HL-60 (cell line): ENCODE results near the gene ADAMTS16.
"Not testable (repeated sequence)": the region's sequence is repeated elsewhere in the genome, so short reads cannot be mapped to it uniquely, and the experiment has no call there.

Source experiments
- DNase-seq, 2 experiments: peaks; one replicate each; pipeline ENCODE4 v3.0.0-alpha.2; 2010 to 2020; ENCODE audit warnings: low read depth in 1 of 2, low spot score in 1 of 2
- H3K27ac ChIP-seq: fragments of 250-450 bp; sonication (Bioruptor Pico); replicated peaks from 2 replicates; pipeline ENCODE4 v1.5.1; 2020; ENCODE audit warnings: mild to moderate bottlenecking, moderate library complexity
- H3K27me3 ChIP-seq: fragments of 250-450 bp; sonication (Bioruptor Pico); 2 replicates; pipeline ENCODE4 v1.5.1; 2021; ENCODE audit warnings: mild to moderate bottlenecking, moderate library complexity; ENCODE audit not compliant: insufficient read depth, poor library complexity, severe bottlenecking
- H3K4me3 ChIP-seq: replicated peaks from 2 replicates; pipeline ENCODE4 v1.5.1; 2011; ENCODE audit warnings: mild to moderate bottlenecking, control low read depth, low read length; ENCODE audit not compliant: insufficient read depth
- CTCF ChIP-seq: IDR thresholded peaks from one replicate; pipeline ENCODE4 v1.5.1; 2011; ENCODE audit warnings: low read length, control low read depth, inconsistent platforms; ENCODE audit not compliant: insufficient read depth
- GABPA ChIP-seq: IDR thresholded peaks from 2 replicates; pipeline ENCODE4 v1.6.1; 2012; ENCODE audit warnings: low read depth
- POLR2AphosphoS5 ChIP-seq: IDR thresholded peaks from 2 replicates; pipeline ENCODE4 v1.6.1; 2012; ENCODE audit warnings: low read depth
- REST ChIP-seq: IDR thresholded peaks from 2 replicates; pipeline ENCODE4 v1.6.1; 2012; ENCODE audit warnings: low read depth; ENCODE audit not compliant: insufficient replicate concordance
- SPI1 ChIP-seq: IDR thresholded peaks from 2 replicates; pipeline ENCODE4 v1.6.1; 2012; ENCODE audit warnings: low read depth, mild to moderate bottlenecking, borderline replicate concordance

The ADAMTS16 gene

GRCh38 chr5:5134107-5134506, 6.0 kb upstream of the ADAMTS16 start:
- Histone ChIP-seq H3K27me3 (peaks cover under 1% of the 10 kb centered on the region), H3K27ac (no peak overlapping the region), H3K4me3 (no peak overlapping the region)
- TF ChIP-seq REST (no peak), POLR2AphosphoS5 (no peak), SPI1 (no peak), GABPA (no peak), CTCF (no peak)
- DNase-seq, result no peak

GRCh38 chr5:5135957-5136676, 4.0 kb upstream of the ADAMTS16 start:
- TF ChIP-seq CTCF (no peak), GABPA (no peak), SPI1 (no peak), POLR2AphosphoS5 (no peak), REST (no peak)
- DNase-seq, result no peak
- Histone ChIP-seq H3K27ac (no peak overlapping the region), H3K4me3 (no peak overlapping the region), H3K27me3 (peaks cover 14% of the 10 kb centered on the region)

GRCh38 chr5:5137851-5138250, 2.3 kb upstream of the ADAMTS16 start:
- not testable (repeated sequence) for H3K27ac ChIP-seq, H3K4me3 ChIP-seq, DNase-seq
- peaks cover 17% of the 10 kb centered on the region for H3K27me3 ChIP-seq

GRCh38 chr5:5139336-5139776, 774 bp upstream of the ADAMTS16 start:
- DNase-seq, result no peak
- Histone ChIP-seq H3K27me3 (peaks cover 17% of the 10 kb centered on the region), H3K4me3 (no peak overlapping the region), H3K27ac (no peak overlapping the region)
- no peak for TF ChIP-seq SPI1
- no peak for TF ChIP-seq CTCF
- no peak for TF ChIP-seq REST
- no peak for TF ChIP-seq POLR2AphosphoS5
- TF ChIP-seq GABPA, result no peak
